Epithelial cell of esophagus (primary cell): ENCODE data around the gene LNPK.

Experiments
- DNase-seq: peaks from one replicate; pipeline ENCODE4 v3.0.0; 2010; ENCODE audit warnings: low read depth
- H3K4me3 ChIP-seq: 2 replicates; pipeline ENCODE4 v1.5.1; 2011; ENCODE audit warnings: mild to moderate bottlenecking, low read length, control low read depth
- CTCF ChIP-seq: IDR thresholded peaks from 2 replicates; pipeline ENCODE4 v1.5.1; 2011; ENCODE audit warnings: low read depth, mild to moderate bottlenecking, low read length, control low read depth, inconsistent platforms; ENCODE audit not compliant: insufficient read depth; ENCODE audit errors: missing control alignments

The LNPK gene

GRCh38 chr2:175955136-175955535 is 46.9 kb downstream of the LNPK start:
- no peak for DNase-seq
- H3K4me3 ChIP-seq: no peak overlapping the region
- no peak for TF ChIP-seq CTCF

- no peak for DNase-seq
- TF ChIP-seq CTCF: no peak
- no peak overlapping the region for H3K4me3 ChIP-seq
Measured at GRCh38 chr2:175950512-175950911, 51.6 kb downstream of the LNPK start.

- no peak for TF ChIP-seq CTCF
- no peak for DNase-seq
- no peak overlapping the region for H3K4me3 ChIP-seq
Measured at GRCh38 chr2:175948191-175948590, 53.9 kb downstream of the LNPK start.

- no peak overlapping the region for H3K4me3 ChIP-seq
- no peak for DNase-seq
- no peak for TF ChIP-seq CTCF
Measured at GRCh38 chr2:175947073-175947472, 55.0 kb downstream of the LNPK start.

GRCh38 chr2:175941699-175942098 is 60.4 kb downstream of the LNPK start:
- no peak for DNase-seq
- H3K4me3 ChIP-seq: no peak overlapping the region
- TF ChIP-seq CTCF: no peak

- no peak for DNase-seq
- H3K4me3 ChIP-seq: no peak overlapping the region
- TF ChIP-seq CTCF: no peak
Measured at GRCh38 chr2:175937216-175937615, 64.9 kb downstream of the LNPK start.

- TF ChIP-seq CTCF: no peak
- DNase-seq: no peak
Measured at GRCh38 chr2:175935289-175936181, 66.5 kb downstream of the LNPK start.

More at GRCh38 chr2:175935289-175936181, 66.5 kb downstream of the LNPK start:
- H3K4me3 ChIP-seq: no peak overlapping the region
